GM12865 (cell line): ENCODE data around the gene SCARB1.

Source experiments
- DNase-seq: peaks from one replicate; pipeline ENCODE4 v3.0.0; 2010; ENCODE audit warnings: low read depth
- H3K4me3 ChIP-seq: 2 replicates; pipeline ENCODE4 v1.5.1; 2011; ENCODE audit warnings: mild to moderate bottlenecking, low read depth, low read length, control low read depth
- CTCF ChIP-seq: IDR thresholded peaks from 2 replicates; pipeline ENCODE4 v1.5.1; 2011; ENCODE audit warnings: low read length, control low read depth, low read depth, inconsistent platforms; ENCODE audit not compliant: insufficient read depth; ENCODE audit errors: missing control alignments

SCARB1 gene

GRCh38 chr12:124770728-124771127, 92.9 kb downstream of the SCARB1 start:
- DNase-seq = no peak

GRCh38 chr12:124769881-124770512, 93.7 kb downstream of the SCARB1 start:
- TF ChIP-seq CTCF = no peak
- DNase-seq = peak; percentile 64

More at GRCh38 chr12:124770728-124771127, 92.9 kb downstream of the SCARB1 start:
- no peak overlapping the region for H3K4me3 ChIP-seq
- no peak for TF ChIP-seq CTCF

GRCh38 chr12:124769163-124769530, 94.5 kb downstream of the SCARB1 start:
- TF ChIP-seq CTCF = no peak
- no peak overlapping the region for H3K4me3 ChIP-seq
- no peak for DNase-seq

More at GRCh38 chr12:124769881-124770512, 93.7 kb downstream of the SCARB1 start:
- H3K4me3 ChIP-seq = no peak overlapping the region

- TF ChIP-seq CTCF = no peak
- H3K4me3 ChIP-seq = no peak overlapping the region
- no peak for DNase-seq
These were observed 95.1 kb downstream of the SCARB1 start for GRCh38 chr12:124768452-124769162.

GRCh38 chr12:124767066-124767821, 96.4 kb downstream of the SCARB1 start:
- DNase-seq = peak; percentile 86
- H3K4me3 ChIP-seq = no peak overlapping the region
- peak; percentile 93 for TF ChIP-seq CTCF

GRCh38 chr12:124766727-124767065, 97.0 kb downstream of the SCARB1 start:
- TF ChIP-seq CTCF = no peak
- no peak for DNase-seq
- no peak overlapping the region for H3K4me3 ChIP-seq
